ENCODE results near the gene UBE2D2. TPM values are rescaled to one million over a fixed set of nuclear protein-coding genes. Genes with fewer than 3 reads are reported as not detected.
"Not testable (repeated sequence)": the region's sequence is repeated elsewhere in the genome, so short reads cannot be mapped to it uniquely, and the experiment has no call there.

Gene UBE2D2
- total RNA-seq, 1 experiment from 2014 or later, result 126 TPM

- peak; percentile 30 for DNase-seq (ENCODE audit: low read depth)
- in situ Hi-C loops (cut with HindIII; ENCODE audit: low pct_unique_long_range_greater_than_20kb, low sequenced_read_pairs), result no loop called here
Observed at GRCh38 chr5:139574641-139575312, 13.6 kb downstream of the UBE2D2 start.

GRCh38 chr5:139575313-139575646, 14.1 kb downstream of the UBE2D2 start:
- DNase-seq (ENCODE audit: low read depth), result no peak
- in situ Hi-C loops (cut with HindIII; ENCODE audit: low pct_unique_long_range_greater_than_20kb, low sequenced_read_pairs), result no loop called here

- in situ Hi-C loops (cut with HindIII; ENCODE audit: low pct_unique_long_range_greater_than_20kb, low sequenced_read_pairs), result no loop called here
Observed at GRCh38 chr5:139575751-139576150, 14.6 kb downstream of the UBE2D2 start.

GRCh38 chr5:139577689-139578290, 16.7 kb downstream of the UBE2D2 start:
- in situ Hi-C loops (cut with HindIII; ENCODE audit: low pct_unique_long_range_greater_than_20kb, low sequenced_read_pairs), result no loop called here
- DNase-seq (ENCODE audit: low read depth), result no peak

More at GRCh38 chr5:139575751-139576150, 14.6 kb downstream of the UBE2D2 start:
- DNase-seq (ENCODE audit: low read depth), result no peak

GRCh38 chr5:139578325-139578724, 17.2 kb downstream of the UBE2D2 start:
- in situ Hi-C loops (cut with HindIII; ENCODE audit: low pct_unique_long_range_greater_than_20kb, low sequenced_read_pairs), result no loop called here
- DNase-seq (ENCODE audit: low read depth), result no peak

GRCh38 chr5:139582181-139582580, 21.0 kb downstream of the UBE2D2 start:
- DNase-seq (ENCODE audit: low read depth); in situ Hi-C loops (cut with HindIII; ENCODE audit: low pct_unique_long_range_greater_than_20kb, low sequenced_read_pairs): not testable (repeated sequence)

GRCh38 chr5:139584137-139584536, 23.0 kb downstream of the UBE2D2 start:
- in situ Hi-C loops (cut with HindIII; ENCODE audit: low pct_unique_long_range_greater_than_20kb, low sequenced_read_pairs), result no loop called here
- no peak for DNase-seq (ENCODE audit: low read depth)

- in situ Hi-C loops (cut with HindIII; ENCODE audit: low pct_unique_long_range_greater_than_20kb, low sequenced_read_pairs), result not testable (repeated sequence)
Observed at GRCh38 chr5:139588116-139588515, 27.0 kb downstream of the UBE2D2 start.

GRCh38 chr5:139588962-139589361, 27.8 kb downstream of the UBE2D2 start:
- no peak for DNase-seq (ENCODE audit: low read depth)
- in situ Hi-C loops (cut with HindIII; ENCODE audit: low pct_unique_long_range_greater_than_20kb, low sequenced_read_pairs), result no loop called here

More at GRCh38 chr5:139588116-139588515, 27.0 kb downstream of the UBE2D2 start:
- not testable (repeated sequence) for DNase-seq (ENCODE audit: low read depth)

- DNase-seq (ENCODE audit: low read depth), result no peak
- in situ Hi-C loops (cut with HindIII; ENCODE audit: low pct_unique_long_range_greater_than_20kb, low sequenced_read_pairs), result no loop called here
Observed at GRCh38 chr5:139592289-139592688, 31.1 kb downstream of the UBE2D2 start.

GRCh38 chr5:139593076-139593475, 31.9 kb downstream of the UBE2D2 start:
- DNase-seq (ENCODE audit: low read depth); in situ Hi-C loops (cut with HindIII; ENCODE audit: low pct_unique_long_range_greater_than_20kb, low sequenced_read_pairs): not testable (repeated sequence)

GRCh38 chr5:139593716-139594319, 32.7 kb downstream of the UBE2D2 start:
- in situ Hi-C loops (cut with HindIII; ENCODE audit: low pct_unique_long_range_greater_than_20kb, low sequenced_read_pairs), result no loop called here
- DNase-seq (ENCODE audit: low read depth), result peak; percentile 21

GRCh38 chr5:139597134-139597533, 36.0 kb downstream of the UBE2D2 start:
- no peak for DNase-seq (ENCODE audit: low read depth)

GRCh38 chr5:139598601-139598965, 37.4 kb downstream of the UBE2D2 start:
- DNase-seq (ENCODE audit: low read depth); in situ Hi-C loops (cut with HindIII; ENCODE audit: low pct_unique_long_range_greater_than_20kb, low sequenced_read_pairs): not testable (repeated sequence)

More at GRCh38 chr5:139597134-139597533, 36.0 kb downstream of the UBE2D2 start:
- in situ Hi-C loops (cut with HindIII; ENCODE audit: low pct_unique_long_range_greater_than_20kb, low sequenced_read_pairs), result no loop called here

GRCh38 chr5:139600336-139600949, 39.3 kb downstream of the UBE2D2 start:
- DNase-seq (ENCODE audit: low read depth), result peak; percentile 56
- in situ Hi-C loops (cut with HindIII; ENCODE audit: low pct_unique_long_range_greater_than_20kb, low sequenced_read_pairs), result no loop called here

GRCh38 chr5:139601429-139601828, 40.3 kb downstream of the UBE2D2 start:
- in situ Hi-C loops (cut with HindIII; ENCODE audit: low pct_unique_long_range_greater_than_20kb, low sequenced_read_pairs), result no loop called here
- no peak for DNase-seq (ENCODE audit: low read depth)

- DNase-seq (ENCODE audit: low read depth); in situ Hi-C loops (cut with HindIII; ENCODE audit: low pct_unique_long_range_greater_than_20kb, low sequenced_read_pairs): not testable (repeated sequence)
Observed at GRCh38 chr5:139601948-139602347, 40.8 kb downstream of the UBE2D2 start.

GRCh38 chr5:139605887-139606286, 44.7 kb downstream of the UBE2D2 start:
- in situ Hi-C loops (cut with HindIII; ENCODE audit: low pct_unique_long_range_greater_than_20kb, low sequenced_read_pairs), result no loop called here
- no peak for DNase-seq (ENCODE audit: low read depth)
